HG03159 (cell line): ENCODE data around the gene PDP2.
"Not testable (repeated sequence)": the region's sequence is repeated elsewhere in the genome, so short reads cannot be mapped to it uniquely, and the experiment has no call there.

Source experiments
- ATAC-seq: cut with Tn5 transposase; IDR thresholded peaks from one replicate; pipeline ENCODE4 v1.9.1; 2021; ENCODE audit warnings: mild to moderate bottlenecking, moderate library complexity; ENCODE audit not compliant: unreplicated experiment

The PDP2 gene

DNA sequence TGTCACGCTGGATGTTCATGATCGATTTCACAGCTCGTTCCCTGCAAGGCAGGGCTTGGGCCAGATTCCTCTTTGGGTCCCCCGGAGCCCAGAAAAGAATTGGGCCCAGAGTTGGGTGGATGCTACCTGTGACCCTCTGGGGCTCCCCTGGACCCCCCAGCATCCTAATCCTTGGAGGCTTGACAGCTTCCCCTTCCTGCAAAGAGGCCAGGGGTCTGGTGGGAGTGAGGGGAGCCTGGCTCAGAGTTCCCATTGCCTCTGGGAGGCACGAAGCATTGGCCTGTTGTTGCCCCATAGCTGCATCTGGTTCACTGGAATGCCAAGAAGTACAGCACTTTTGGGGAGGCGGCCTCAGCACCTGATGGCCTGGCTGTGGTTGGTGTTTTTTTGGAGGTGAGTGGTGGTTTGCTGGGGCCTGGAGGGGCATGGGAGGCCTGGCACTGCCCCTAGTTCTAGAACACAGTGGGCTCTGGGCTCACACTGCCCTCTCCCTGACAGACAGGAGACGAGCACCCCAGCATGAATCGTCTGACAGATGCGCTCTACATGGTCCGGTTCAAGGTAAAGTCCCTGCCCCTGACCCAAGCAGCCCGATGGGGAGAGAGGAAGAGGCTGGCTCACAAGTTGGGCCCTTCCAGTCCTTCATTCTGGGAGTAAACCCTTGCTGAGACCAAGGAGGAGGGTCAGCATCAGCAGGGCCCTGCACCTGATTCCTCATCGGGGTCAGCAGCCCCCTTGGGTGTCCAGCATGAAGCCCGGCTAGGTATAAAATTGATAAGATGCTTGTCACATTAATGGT, 28.9 kb upstream of the PDP2 start:
- no peak for ATAC-seq

DNA sequence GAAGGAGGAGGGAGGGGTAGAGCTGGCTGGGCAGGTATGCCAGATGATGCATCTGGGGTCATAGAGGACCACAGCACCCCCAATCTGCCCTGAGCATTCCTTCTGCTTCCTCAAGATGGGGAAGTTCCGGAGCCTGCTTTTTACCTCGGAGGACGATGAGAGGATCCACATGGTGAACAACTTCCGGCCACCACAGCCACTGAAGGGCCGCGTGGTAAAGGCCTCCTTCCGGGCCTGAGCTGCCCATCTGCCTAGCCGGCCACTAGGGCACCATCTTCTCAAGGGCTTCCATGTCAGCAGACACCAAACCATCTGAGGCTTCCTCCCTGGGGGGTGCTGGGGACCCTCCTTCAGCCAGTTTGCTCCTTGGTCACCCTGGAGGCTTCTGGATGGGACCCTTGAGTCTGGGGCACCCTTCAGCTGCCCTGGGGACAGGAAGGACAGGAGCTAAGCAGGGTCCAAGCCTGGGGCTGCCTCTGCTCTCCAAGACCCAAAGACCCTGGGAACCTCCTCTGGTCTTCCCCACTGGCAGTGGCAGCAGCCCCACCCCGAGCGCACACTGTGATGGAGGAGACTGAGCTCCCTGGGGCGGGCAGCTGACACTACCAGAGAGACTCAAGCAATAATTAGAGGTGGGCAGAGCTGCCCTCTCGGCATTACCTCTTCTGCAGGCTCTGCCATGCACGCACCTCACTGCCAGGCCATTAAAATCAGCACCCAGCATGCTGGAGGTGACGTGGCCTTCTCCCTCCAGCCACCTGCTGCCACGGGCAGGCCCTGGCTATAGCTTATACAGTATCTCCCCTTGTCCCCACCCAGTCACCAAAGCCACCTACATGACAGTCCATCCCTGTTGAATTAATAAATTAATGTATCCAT, 26.8 kb upstream of the PDP2 start:
- no peak for ATAC-seq

DNA sequence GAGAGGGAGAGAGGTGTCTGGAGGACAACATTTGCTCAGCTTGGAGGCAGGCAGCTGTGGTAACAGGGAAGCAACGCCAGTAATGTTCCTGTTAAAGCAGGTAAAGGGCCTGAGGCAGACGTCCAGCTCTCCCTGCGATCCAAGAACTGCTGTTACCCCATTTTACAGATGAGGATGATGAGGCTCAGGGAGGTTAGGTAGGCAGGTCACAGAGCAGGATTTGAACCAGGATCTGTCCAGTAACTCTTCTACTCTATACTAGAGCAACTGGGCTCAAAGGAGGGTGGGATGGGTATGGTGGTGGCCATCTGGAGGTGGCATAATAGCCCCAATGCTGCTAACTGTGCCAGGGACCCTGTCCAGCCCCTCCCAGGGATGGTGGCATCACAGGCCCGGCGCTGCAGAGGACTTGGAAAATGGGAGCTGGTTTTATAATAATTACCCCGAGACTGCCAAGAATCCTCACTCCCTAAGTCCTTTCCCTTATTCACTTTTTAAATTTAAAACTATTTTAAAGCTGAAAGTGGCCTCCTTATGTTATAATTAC, 24.1 kb upstream of the PDP2 start:
- ATAC-seq: no peak

GRCh38 chr16:66856801-66857200, 23.5 kb upstream of the PDP2 start:
- no peak for ATAC-seq

DNA sequence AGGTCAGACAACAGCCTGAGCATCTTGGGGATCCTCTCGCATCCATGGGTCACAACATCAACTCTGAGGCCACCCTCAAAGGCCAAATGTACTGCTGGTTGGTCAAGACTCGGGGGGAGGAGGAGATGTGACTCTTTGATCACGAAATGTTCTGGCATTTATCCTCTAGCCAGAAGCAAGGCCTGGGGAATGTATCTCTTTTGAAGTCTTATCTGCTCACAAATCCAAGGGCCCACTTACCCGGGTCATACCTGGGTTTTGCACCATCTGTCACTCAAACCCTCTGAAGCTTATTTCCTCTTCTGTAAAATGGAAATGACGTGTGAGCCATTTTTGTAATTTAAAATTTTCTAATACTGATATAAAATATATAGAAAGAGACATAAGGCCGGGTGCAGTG, 22.9 kb upstream of the PDP2 start:
- ATAC-seq: no peak

DNA sequence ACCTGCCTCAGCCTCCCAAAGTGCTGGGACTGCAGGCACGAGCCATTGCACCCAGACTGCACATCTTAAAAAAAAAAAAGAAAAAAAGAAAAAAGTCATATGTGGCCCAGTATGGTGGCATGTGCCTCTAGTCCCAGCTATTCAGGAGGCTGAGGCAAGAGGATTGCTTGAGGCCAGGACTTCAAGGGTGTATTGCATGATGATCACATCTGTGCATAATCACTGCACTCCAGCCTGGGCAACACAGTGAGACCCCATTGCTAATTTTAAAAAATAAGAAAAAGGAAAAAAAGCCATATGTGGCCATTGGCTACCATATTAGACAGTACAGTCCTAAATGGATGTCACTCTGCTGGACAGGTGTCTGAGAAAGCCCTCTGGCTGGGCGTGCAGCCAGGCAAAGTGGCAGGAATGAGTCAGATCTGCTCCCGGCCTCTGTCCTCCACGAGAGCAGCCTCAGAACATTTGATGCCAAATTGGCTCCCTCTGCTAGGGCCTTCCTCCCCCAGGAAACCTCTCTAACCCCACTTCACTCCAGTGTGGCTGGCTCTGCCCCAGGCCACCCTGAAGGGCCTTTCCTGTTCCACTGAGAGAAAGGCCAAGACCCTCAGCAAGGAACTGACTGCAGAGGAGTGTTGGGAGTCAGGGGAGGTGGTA, 21.4 kb upstream of the PDP2 start:
- ATAC-seq: no peak

DNA sequence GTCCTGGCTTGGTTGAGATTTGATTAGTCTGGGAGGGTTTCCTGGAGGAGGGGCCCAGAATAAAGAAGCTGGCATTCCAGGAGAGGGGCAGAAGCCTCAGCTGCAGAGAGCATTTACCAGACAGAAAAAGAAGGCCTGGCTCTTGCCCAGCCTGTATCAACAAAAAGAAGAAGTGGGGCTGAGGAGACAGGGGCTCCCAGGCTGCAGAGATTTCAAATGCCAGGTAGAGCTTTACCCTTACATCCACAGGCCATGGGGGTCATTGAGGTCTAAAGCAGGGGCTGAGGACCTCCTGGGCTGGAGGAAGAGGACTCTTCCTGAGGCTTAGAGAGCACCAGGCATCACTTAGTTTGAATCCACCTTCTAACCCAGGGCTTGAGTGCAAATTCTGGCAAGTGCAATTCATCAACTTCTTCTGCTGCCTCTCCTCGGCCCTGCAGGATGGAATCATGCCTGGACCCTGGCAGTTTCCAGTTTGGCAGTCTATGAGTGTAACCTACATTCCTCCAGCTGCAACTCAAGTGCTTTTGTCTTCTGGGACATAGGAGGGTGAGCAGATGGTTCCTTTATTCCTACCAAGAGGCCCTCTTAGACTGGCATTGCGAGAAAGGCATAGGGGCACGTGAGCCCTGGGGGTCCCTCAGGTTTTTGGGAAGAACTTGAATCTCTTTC, 20.8 kb upstream of the PDP2 start:
- ATAC-seq: no peak

GRCh38 chr16:66862023-66862520, 18.2 kb upstream of the PDP2 start:
- ATAC-seq: no peak

DNA sequence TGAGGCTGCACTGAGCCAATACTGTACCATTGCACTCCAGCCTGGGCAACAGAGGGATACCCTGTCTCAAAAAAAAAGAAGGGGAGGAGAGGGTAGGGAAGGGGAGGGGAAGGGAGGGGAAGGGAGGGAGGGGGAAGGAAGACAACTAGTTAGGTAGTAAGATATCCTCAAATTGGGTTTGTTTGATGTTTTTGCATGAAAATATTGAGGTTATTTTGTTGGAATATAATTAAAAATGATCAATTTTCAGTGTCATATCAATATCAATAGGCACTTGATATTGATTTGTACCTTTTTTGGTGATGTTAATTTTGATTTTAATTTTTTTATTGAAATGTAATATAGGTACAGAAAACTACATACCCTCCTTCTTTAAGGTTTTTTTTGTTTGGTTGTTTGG, 16.6 kb upstream of the PDP2 start:
- no peak for ATAC-seq

GRCh38 chr16:66869424-66869823, 10.9 kb upstream of the PDP2 start:
- no peak for ATAC-seq

DNA sequence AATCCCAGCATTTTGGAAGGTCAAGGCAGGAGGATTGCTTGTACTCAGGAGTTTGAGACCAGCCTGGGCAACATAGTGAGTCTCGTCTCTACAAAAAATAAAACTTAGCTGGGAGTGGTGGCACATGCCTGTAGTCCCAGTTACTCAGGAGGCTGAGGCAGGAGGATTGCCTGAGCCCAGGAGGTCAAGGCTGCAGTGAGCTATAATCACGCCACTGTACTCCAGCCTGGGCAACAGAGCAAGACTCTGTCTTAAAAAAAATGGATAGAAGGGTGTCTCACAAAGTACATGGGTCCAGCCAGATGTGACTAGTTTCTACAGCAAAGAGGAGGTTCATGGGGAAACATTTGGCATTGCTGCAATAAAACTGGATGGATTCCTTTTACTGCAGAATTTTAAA, 9.0 kb upstream of the PDP2 start:
- not testable (repeated sequence) for ATAC-seq

DNA sequence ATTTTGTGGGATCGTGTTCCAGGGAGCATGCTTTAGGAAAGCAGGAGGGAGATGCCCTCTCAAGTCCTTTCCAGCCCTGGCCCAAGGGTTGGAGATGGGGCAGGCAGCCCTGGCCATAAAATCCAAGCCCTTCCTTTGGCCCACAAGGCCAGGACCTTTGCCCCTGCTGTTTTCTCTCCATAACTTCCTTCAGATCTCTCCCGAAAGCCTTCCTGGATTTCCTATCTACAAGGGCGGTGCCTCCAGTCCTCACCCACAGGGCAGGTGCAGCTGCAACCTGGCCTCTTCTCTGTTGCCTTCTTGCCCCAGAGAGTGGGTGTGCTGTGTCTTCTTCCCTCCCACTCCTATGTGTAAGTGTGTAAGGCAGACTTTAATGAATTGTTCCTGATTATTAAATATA, 8.5 kb upstream of the PDP2 start:
- ATAC-seq: no peak

DNA sequence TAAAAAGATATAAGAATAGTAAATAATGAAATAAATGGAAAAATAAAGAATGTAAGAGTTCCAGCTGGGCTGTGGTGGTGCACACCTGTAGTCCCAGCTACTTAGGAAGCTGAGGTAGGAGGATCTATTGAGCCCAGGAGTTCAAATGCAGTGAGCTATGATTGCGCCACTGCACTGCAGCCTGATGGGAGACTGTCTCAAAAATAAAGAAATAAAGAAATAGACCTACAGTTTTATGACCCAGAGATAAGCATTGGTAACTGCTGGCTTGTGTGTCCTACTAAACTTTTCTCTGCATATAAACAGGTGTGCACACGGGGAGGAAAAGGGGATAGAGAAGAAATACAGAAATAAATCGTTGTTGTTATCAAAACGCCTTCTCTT, 7.8 kb upstream of the PDP2 start:
- ATAC-seq: no peak

- peak; percentile 69 for ATAC-seq
Observed at GRCh38 chr16:66872943-66873684, 7.2 kb upstream of the PDP2 start.

GRCh38 chr16:66873685-66874055, 6.6 kb upstream of the PDP2 start:
- ATAC-seq: no peak

DNA sequence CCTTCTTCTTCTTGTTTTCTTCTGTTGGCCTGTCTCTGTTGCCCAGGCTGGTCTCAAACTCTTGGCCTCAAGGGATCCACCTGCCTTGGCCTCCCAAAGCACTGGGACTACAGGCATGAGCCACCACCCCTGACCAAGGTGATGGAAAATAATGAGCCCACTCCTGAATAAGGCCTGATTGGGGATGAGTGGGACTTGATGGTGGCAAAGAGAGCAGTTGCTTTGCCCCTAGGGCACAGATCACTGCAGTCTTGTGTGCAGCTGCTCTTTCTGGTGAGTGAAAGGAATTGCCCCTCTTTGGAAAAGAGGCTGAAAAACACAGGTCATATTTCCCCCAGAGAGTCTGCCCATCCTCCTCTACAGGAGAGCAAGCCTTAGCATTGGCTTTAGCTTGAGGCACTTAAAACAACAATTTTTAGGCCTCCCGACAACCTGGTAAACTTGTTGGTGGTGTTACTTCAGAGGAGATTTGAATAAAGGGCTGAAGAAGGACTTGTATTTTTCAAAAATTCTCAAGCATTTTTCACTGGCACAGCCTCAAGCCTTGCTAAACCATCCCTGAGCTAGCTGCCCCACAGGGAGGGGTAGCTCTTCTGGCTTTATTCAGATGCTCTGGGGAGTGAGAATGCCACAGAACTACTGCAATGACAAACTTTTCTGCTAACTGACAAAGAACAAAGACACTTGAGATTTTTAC, 6.1 kb upstream of the PDP2 start:
- ATAC-seq: no peak

DNA sequence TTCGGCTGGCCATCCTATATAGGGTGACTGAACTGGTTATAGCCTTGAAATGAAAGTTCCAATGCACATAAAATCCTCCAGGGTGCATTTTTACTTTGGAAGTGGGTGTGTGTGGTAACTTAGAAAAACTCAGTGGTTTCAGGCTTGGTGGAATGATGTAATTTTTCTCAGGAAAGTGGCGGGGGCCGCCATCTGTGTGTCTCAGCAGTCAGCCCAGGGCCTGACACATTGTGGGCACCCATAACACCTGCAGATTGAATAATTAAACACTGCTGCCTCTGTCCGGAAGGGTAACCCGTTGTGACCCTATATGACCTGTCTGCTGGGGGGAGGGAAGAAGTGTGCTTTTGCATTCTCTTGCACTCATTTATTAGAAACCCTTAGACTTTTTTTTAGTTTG, 2.2 kb upstream of the PDP2 start:
- ATAC-seq: no peak

DNA sequence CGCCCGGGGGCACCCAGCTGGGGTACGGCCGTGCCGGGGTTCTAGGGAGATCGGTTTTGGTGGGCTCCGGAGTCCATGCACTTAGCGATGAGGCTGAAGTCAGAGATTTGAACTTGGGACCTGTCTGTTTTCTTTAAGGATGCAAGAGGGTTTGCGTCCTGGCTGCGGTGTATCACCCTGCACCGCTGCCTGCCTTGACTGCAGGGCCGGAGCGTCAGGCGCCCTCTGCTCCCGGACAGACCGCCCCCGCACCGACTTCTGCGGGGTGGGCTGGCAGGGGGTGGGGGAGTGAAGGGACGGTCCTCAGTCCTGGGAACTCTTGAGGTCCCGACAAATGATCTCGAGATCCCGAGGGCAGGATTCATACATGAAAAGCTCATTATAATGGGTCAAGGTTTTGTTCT, 701 bp downstream of the PDP2 start:
- ATAC-seq: peak; percentile 11

DNA sequence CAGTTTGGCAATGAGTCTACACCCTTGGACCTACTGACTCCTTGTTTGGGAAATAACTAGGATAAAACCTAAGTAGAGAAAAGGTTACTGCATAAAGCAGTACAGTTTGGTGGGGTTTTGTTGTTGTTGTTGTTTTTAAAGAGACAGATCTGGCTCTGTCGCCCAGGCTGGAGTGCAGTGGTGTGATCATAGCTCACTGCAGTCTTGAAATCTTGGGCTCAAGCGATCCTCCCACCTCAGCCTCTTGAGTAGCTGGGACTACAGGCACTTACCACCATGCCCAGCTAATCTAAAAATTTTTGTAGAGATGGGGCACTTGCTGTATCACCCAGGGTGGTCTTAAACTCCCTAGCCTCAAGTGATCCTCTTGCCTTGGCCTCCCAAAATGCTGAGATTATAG, 1.2 kb downstream of the PDP2 start:
- no peak for ATAC-seq
